CD14-positive monocyte (primary cell): Measurements from ENCODE around the gene AQP7. TPM values are rescaled to one million over a fixed set of nuclear protein-coding genes. Genes with fewer than 3 reads are reported as not detected.
"Not testable (repeated sequence)": the region's sequence is repeated elsewhere in the genome, so short reads cannot be mapped to it uniquely, and the experiment has no call there.

Source experiments
- DNase-seq, 3 donors: peaks; one replicate each; pipeline ENCODE4 v3.0.0-alpha.2; 2011 to 2022
- H2AFZ ChIP-seq: 2 replicates; pipeline ENCODE4 v1.6.0; 2012; ENCODE audit warnings: mild to moderate bottlenecking, low read depth, low read length, inconsistent platforms; ENCODE audit not compliant: insufficient read depth, poor library complexity, severe bottlenecking
- H3K27ac ChIP-seq, 2 donors: 1 replicate in 1 of 2; 2 replicates in 1 of 2; pipeline ENCODE4 v1.5.1; 2012 to 2013; ENCODE audit warnings: low read length in 2 of 2, control low read depth in 1 of 2, inconsistent platforms in 1 of 2, low read depth in 1 of 2, mild to moderate bottlenecking in 1 of 2
- H3K27me3 ChIP-seq, 2 donors: one replicate each; pipeline versions ENCODE4 v1.6.0 to v1.6.1; 2011 to 2013; ENCODE audit warnings: low read length in 2 of 2; ENCODE audit not compliant: control insufficient read depth in 2 of 2, insufficient read depth in 2 of 2
- H3K36me3 ChIP-seq, 2 donors: replicated peaks in 1 of 2; 1 replicate in 1 of 2; 2 replicates in 1 of 2; pipeline versions ENCODE4 v1.5.1 to v1.6.1; 2012 to 2013; ENCODE audit warnings: low read length in 2 of 2, control low read depth in 1 of 2, inconsistent platforms in 1 of 2, mild to moderate bottlenecking in 1 of 2; ENCODE audit not compliant: insufficient read depth in 2 of 2, control insufficient read depth in 1 of 2
- H3K4me1 ChIP-seq, 2 donors: 1 replicate in 1 of 2; 2 replicates in 1 of 2; pipeline versions ENCODE4 v1.5.1 to v1.6.1; 2012 to 2013; ENCODE audit warnings: low read length in 2 of 2, control low read depth in 1 of 2, inconsistent platforms in 1 of 2, mild to moderate bottlenecking in 1 of 2, moderate library complexity in 1 of 2; ENCODE audit not compliant: insufficient read depth in 2 of 2, control insufficient read depth in 1 of 2
- H3K4me2 ChIP-seq: replicated peaks from 2 replicates; pipeline ENCODE3; 2012; ENCODE audit warnings: low read length, moderate library complexity, mild to moderate bottlenecking; ENCODE audit not compliant: poor library complexity, severe bottlenecking; ENCODE audit errors: extremely low read depth
- H3K4me3 ChIP-seq, 3 experiments: fragments of 200-600 bp in 1 of 3; sonication (generic) in 1 of 3; replicated peaks in 1 of 3; 1 replicate in 2 of 3; 2 replicates in 1 of 3; pipeline ENCODE4 v1.5.1; 2011 to 2013; ENCODE audit warnings: low read length in 3 of 3, mild to moderate bottlenecking in 3 of 3, control low read depth in 2 of 3, low read depth in 2 of 3, inconsistent platforms in 1 of 3, moderate library complexity in 1 of 3
- H3K79me2 ChIP-seq: 2 replicates; pipeline ENCODE4 v1.6.0; 2012; ENCODE audit warnings: mild to moderate bottlenecking, control low read depth, inconsistent platforms, low read length, moderate library complexity; ENCODE audit not compliant: insufficient read depth
- H3K9ac ChIP-seq: 2 replicates; pipeline ENCODE4 v1.6.0; 2017; ENCODE audit warnings: low read length, mild to moderate bottlenecking; ENCODE audit not compliant: insufficient read depth, poor library complexity, severe bottlenecking
- H3K9me3 ChIP-seq, 2 donors: replicated peaks in 1 of 2; 1 replicate in 1 of 2; 2 replicates in 1 of 2; pipeline versions ENCODE4 v1.5.1 to v1.6.1; 2012 to 2013; ENCODE audit warnings: low read length in 2 of 2, control low read depth in 1 of 2; ENCODE audit not compliant: control insufficient read depth in 1 of 2, insufficient read depth in 1 of 2
- H4K20me1 ChIP-seq: 2 replicates; pipeline ENCODE4 v1.6.0; 2012; ENCODE audit warnings: mild to moderate bottlenecking, low read length, control low read depth, moderate library complexity; ENCODE audit not compliant: insufficient read depth
- H3K27ac Mint-ChIP-seq, 7 donors: one replicate each; pipeline ENCODE4 v1.8.0; 2020; ENCODE audit warnings: mild to moderate bottlenecking in 7 of 7, mixed read lengths in 7 of 7, moderate library complexity in 6 of 7, inconsistent platforms in 2 of 7
- H3K27me3 Mint-ChIP-seq, 3 donors: one replicate each; pipeline ENCODE4 v1.8.0; 2021 to 2022; ENCODE audit warnings: low read depth in 3 of 3, mild to moderate bottlenecking in 3 of 3, mixed read lengths in 3 of 3, moderate library complexity in 3 of 3, inconsistent platforms in 1 of 3
- H3K36me3 Mint-ChIP-seq, 2 donors: one replicate each; pipeline ENCODE4 v1.8.0; 2020; ENCODE audit warnings: mixed read lengths in 2 of 2, inconsistent platforms in 1 of 2, mild to moderate bottlenecking in 1 of 2
- H3K4me1 Mint-ChIP-seq: one replicate; pipeline ENCODE4 v1.8.0; 2020; ENCODE audit warnings: mild to moderate bottlenecking, mixed read lengths
- H3K4me3 Mint-ChIP-seq, 2 donors: one replicate each; pipeline ENCODE4 v1.8.0; 2020; ENCODE audit warnings: mild to moderate bottlenecking in 2 of 2, mixed read lengths in 2 of 2, moderate library complexity in 1 of 2
- H3K9me3 Mint-ChIP-seq, 7 donors: one replicate each; pipeline ENCODE4 v1.8.0; 2020 to 2022; ENCODE audit warnings: mixed read lengths in 7 of 7, mild to moderate bottlenecking in 6 of 7, moderate library complexity in 6 of 7, inconsistent platforms in 2 of 7
- CTCF ChIP-seq: fragments of 200-600 bp; IDR thresholded peaks from one replicate; pipeline ENCODE4 v1.8.0; 2022; ENCODE audit warnings: antibody characterized with exemption, mild to moderate bottlenecking
- WGBS: methylation state at CpG from one replicate; pipeline ENCODE4 v1.1.5; 2013; ENCODE audit warnings: missing lambda C conversion rate; ENCODE audit not compliant: insufficient coverage; 5-methylcytosine and 5-hydroxymethylcytosine counted together
- intact Hi-C, 2 donors: fragments of 100-400 bp; cut with micrococcal nuclease; formaldehyde crosslinking; loops; one replicate each; pipeline versions ENCODE4 v1.15.0 to v1.15.1; 2023
- polyA plus RNA-seq, 3 donors: library from polyadenylated mRNA; depleted of rRNA in 1 of 3; unstranded in 2 of 3; stranded (reverse) in 1 of 3; fragments of 300-500 nt in 2 of 3; fragments of >200 nt in 1 of 3; fragmentation: Illumina TruSeq in 2 of 3; gene quantifications; 1 replicate in 2 of 3; 2 replicates in 1 of 3; pipeline ENCODE4 v1.2.3, GENCODE V29; 2012 to 2021

AQP7 gene
- polyA plus RNA-seq, 3 donors: not detected

- no peaks in the 10 kb centered on the region for H3K9me3 ChIP-seq
- Mint-ChIP-seq H3K27me3 (peaks cover 0 to 2% (median 0%) of the 10 kb centered on the region in 3 donors), H3K4me3 (no peak overlapping the region), H3K9me3 (no peaks in the 10 kb centered on the region), H3K27ac (peak overlapping the region in 1 of 7 donors; percentile 83), H3K36me3 (peaks cover 64 to 79% of the 10 kb centered on the region in 2 donors), H3K4me1 (no peaks in the 10 kb centered on the region)
- no peak overlapping the region for H3K4me2 ChIP-seq
- no peak overlapping the region for H3K4me3 ChIP-seq
- H3K9ac ChIP-seq: no peak overlapping the region
- H3K36me3 ChIP-seq: peaks cover 56 to 73% of the 10 kb centered on the region in 2 donors
- TF ChIP-seq CTCF: no peak
- H2AFZ ChIP-seq: no peak overlapping the region
- H3K27me3 ChIP-seq: no peaks in the 10 kb centered on the region
- 100% methylated on average over 2 of the region's 2 CpGs for WGBS
- intact Hi-C loops: no loop called here
- no peak overlapping the region for H3K27ac ChIP-seq
- H4K20me1 ChIP-seq: no peaks in the 10 kb centered on the region
- no peaks in the 10 kb centered on the region for H3K4me1 ChIP-seq
- H3K79me2 ChIP-seq: no peaks in the 10 kb centered on the region
- DNase-seq: no peak
These were observed 38.2 kb downstream of the AQP7 start for GRCh38 chr9:33364127-33364526.

GRCh38 chr9:33358641-33359040 is 43.7 kb downstream of the AQP7 start:
- DNase-seq, H3K27me3 Mint-ChIP-seq, H3K79me2 ChIP-seq, H4K20me1 ChIP-seq, H3K4me2 ChIP-seq, H3K9me3 ChIP-seq, H3K4me3 Mint-ChIP-seq, H3K27ac ChIP-seq, H3K27me3 ChIP-seq, H3K9ac ChIP-seq, H3K4me1 Mint-ChIP-seq, intact Hi-C loops, H2AFZ ChIP-seq, H3K9me3 Mint-ChIP-seq, H3K4me1 ChIP-seq, H3K4me3 ChIP-seq: not testable (repeated sequence)
- H3K36me3 ChIP-seq: peaks cover 9 to 50% of the 10 kb centered on the region in 2 donors
- Mint-ChIP-seq H3K27ac (peak overlapping the region in 1 of 7 donors; percentile 36), H3K36me3 (peaks cover 38 to 73% of the 10 kb centered on the region in 2 donors)
- no CpG with 5 or more reads among the region's 3 CpGs for WGBS
